HFFc6 (cell line): Measurements from ENCODE around the gene ZNF175. TPM values are rescaled to one million over a fixed set of nuclear protein-coding genes. Genes with fewer than 3 reads are reported as not detected.

ENCODE experiments used
- DNase-seq: peaks from one replicate; pipeline ENCODE4 v3.0.0-alpha.2; 2018
- H3K27ac Mint-ChIP-seq: 2 replicates; pipeline ENCODE4 v1.8.0; 2020; ENCODE audit warnings: mild to moderate bottlenecking, mixed read lengths
- H3K27me3 Mint-ChIP-seq: 2 replicates; pipeline ENCODE4 v1.8.0; 2021; ENCODE audit warnings: mild to moderate bottlenecking, moderate library complexity, mixed read lengths; ENCODE audit not compliant: insufficient read depth
- H3K36me3 Mint-ChIP-seq: 2 replicates; pipeline ENCODE4 v1.8.0; 2021; ENCODE audit warnings: low read depth, mixed read lengths
- H3K4me1 Mint-ChIP-seq: 2 replicates; pipeline ENCODE4 v1.8.0; 2020; ENCODE audit warnings: low read depth, mixed read lengths
- H3K4me3 Mint-ChIP-seq: 2 replicates; pipeline ENCODE4 v1.8.0; 2020; ENCODE audit warnings: mild to moderate bottlenecking, moderate library complexity, mixed read lengths
- H3K9me3 Mint-ChIP-seq: 2 replicates; pipeline ENCODE4 v1.8.0; 2020; ENCODE audit warnings: mild to moderate bottlenecking, mixed read lengths
- total RNA-seq, 6 experiments: library from RNA; stranded (reverse); fragmentation: NEBNext Ultra II Directional; extraction: Animal tissue kit (Norgen Biotek cat#: 25700); gene quantifications; 2 replicates in 1 of 6; 3 replicates in 5 of 6; pipeline ENCODE4 v1.2.3, GENCODE V29; 2021
- TF ChIP-seq, protein P1 (sequence below): fragments of 200-600 bp; sonication (generic); IDR thresholded peaks from 2 replicates; pipeline ENCODE4 v1.5.0; 2021; ENCODE audit warnings: antibody characterized with exemption, mild to moderate bottlenecking

The ZNF175 gene
- total RNA-seq, 6 experiments from 2014 or later = 19.6 to 29.5 (median 21.6) TPM

- H3K27me3 Mint-ChIP-seq = peaks cover 6% of the 10 kb centered on the region
- peaks cover 3% of the 10 kb centered on the region; the same call in 1 of the 2 replicates for H3K36me3 Mint-ChIP-seq
- H3K9me3 Mint-ChIP-seq = peaks cover 9% of the 10 kb centered on the region
- no peak overlapping the region for H3K27ac Mint-ChIP-seq
- DNase-seq = no peak
- no peaks in the 10 kb centered on the region for H3K4me1 Mint-ChIP-seq
- TF ChIP-seq, protein P1, sequence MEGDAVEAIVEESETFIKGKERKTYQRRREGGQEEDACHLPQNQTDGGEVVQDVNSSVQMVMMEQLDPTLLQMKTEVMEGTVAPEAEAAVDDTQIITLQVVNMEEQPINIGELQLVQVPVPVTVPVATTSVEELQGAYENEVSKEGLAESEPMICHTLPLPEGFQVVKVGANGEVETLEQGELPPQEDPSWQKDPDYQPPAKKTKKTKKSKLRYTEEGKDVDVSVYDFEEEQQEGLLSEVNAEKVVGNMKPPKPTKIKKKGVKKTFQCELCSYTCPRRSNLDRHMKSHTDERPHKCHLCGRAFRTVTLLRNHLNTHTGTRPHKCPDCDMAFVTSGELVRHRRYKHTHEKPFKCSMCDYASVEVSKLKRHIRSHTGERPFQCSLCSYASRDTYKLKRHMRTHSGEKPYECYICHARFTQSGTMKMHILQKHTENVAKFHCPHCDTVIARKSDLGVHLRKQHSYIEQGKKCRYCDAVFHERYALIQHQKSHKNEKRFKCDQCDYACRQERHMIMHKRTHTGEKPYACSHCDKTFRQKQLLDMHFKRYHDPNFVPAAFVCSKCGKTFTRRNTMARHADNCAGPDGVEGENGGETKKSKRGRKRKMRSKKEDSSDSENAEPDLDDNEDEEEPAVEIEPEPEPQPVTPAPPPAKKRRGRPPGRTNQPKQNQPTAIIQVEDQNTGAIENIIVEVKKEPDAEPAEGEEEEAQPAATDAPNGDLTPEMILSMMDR = peak; percentile 77
- H3K4me3 Mint-ChIP-seq = no peak overlapping the region
Observed at GRCh38 chr19:51637362-51637978, 66.4 kb downstream of the ZNF175 start.

DNA sequence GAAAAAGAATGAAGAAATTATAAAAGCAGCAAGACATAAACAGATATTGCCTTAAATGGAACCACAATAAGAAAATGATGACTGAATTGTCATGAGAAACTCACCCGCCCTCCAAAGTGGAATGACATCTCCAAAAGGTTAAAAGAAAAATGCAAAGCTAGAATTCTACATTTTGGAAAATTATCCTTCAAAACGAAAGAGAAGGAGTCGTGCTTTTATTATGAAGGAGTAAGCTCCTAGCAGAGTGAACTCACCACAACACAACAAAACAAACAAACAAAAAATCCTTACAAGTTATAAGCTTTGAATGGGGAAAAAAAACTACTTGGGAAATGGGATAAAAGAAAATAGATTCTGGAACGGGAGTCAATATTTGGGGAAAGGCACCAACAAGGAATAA, 68.8 kb downstream of the ZNF175 start:
- H3K36me3 Mint-ChIP-seq = peaks cover 3% of the 10 kb centered on the region; the same call in 1 of the 2 replicates
- DNase-seq = no peak
- no peak overlapping the region for H3K27ac Mint-ChIP-seq
- peaks cover 5% of the 10 kb centered on the region; the same call in 1 of the 2 replicates for H3K4me1 Mint-ChIP-seq
- H3K4me3 Mint-ChIP-seq = no peak overlapping the region
- peaks cover 9% of the 10 kb centered on the region for H3K9me3 Mint-ChIP-seq
- H3K27me3 Mint-ChIP-seq = peaks cover 15% of the 10 kb centered on the region
- TF ChIP-seq, protein P1 = no peak

GRCh38 chr19:51640386-51640785, 69.3 kb downstream of the ZNF175 start:
- Mint-ChIP-seq H3K27me3 (peaks cover 15% of the 10 kb centered on the region), H3K9me3 (peaks cover 9% of the 10 kb centered on the region)
- TF ChIP-seq, protein P1 = no peak

DNA sequence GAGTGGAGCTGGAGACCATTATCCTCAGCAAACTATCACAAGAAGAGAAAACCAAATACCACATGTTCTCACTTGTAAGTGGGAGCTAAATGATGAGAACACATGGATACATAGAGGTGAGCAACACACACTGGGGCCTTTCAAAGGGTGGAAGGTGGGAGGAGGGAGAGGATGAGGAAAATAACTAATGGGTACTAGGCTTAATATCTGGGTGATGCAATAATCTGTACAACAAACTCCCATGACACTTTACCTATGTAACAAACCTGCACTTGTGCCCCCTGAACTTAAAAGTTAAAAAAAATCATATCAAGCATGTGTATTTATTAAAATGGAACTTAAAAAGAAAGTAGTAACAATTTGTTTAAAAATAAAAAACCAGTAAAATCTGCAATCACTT, 70.6 kb downstream of the ZNF175 start:
- no peak overlapping the region for H3K4me3 Mint-ChIP-seq
- peaks cover 6% of the 10 kb centered on the region; the same call in 1 of the 2 replicates for H3K4me1 Mint-ChIP-seq
- TF ChIP-seq, protein P1 = no peak
- no peak overlapping the region for H3K27ac Mint-ChIP-seq
- no peak for DNase-seq
- peaks cover 8% of the 10 kb centered on the region for H3K9me3 Mint-ChIP-seq
- H3K27me3 Mint-ChIP-seq = peaks cover 15% of the 10 kb centered on the region
- H3K36me3 Mint-ChIP-seq = peaks cover 3% of the 10 kb centered on the region; the same call in 1 of the 2 replicates

More at GRCh38 chr19:51640386-51640785, 69.3 kb downstream of the ZNF175 start:
- peaks cover 3% of the 10 kb centered on the region; the same call in 1 of the 2 replicates for H3K36me3 Mint-ChIP-seq
- H3K27ac Mint-ChIP-seq = no peak overlapping the region
- peaks cover 6% of the 10 kb centered on the region; the same call in 1 of the 2 replicates for H3K4me1 Mint-ChIP-seq
- no peak overlapping the region for H3K4me3 Mint-ChIP-seq
- no peak for DNase-seq

Other genes with a start within 250 kb of the ZNF175 start
- gene VSIG10L, start 229.1 kb upstream of the ZNF175 start, total RNA-seq = 1 to 10 TPM in 2 of 6 experiments, under 1 TPM in 4; 0.79 to 1.6 (median 0.89) TPM
- gene ETFB, start 204.9 kb upstream of the ZNF175 start, total RNA-seq = 100 to 1,000 TPM; 109 to 157 (median 132) TPM
- 1 to 10 TPM in 3 of 6 experiments, under 1 TPM in 3; 0.60 to 2.3 (median 0.94) TPM for gene CLDND2, start 202.3 kb upstream of the ZNF175 start, total RNA-seq
- not detected for gene NKG7, start 198.6 kb upstream of the ZNF175 start, total RNA-seq
- not detected for gene LIM2, start 183.3 kb upstream of the ZNF175 start, total RNA-seq
- gene C19orf84, start 180.7 kb upstream of the ZNF175 start, total RNA-seq = not detected
- not detected for gene SIGLEC10, start 153.6 kb upstream of the ZNF175 start, total RNA-seq
- gene SIGLEC8, start 112.8 kb upstream of the ZNF175 start, total RNA-seq = not detected
- gene CEACAM18, start 92.7 kb upstream of the ZNF175 start, total RNA-seq = not detected
- not detected for gene SIGLEC12, start 69.5 kb upstream of the ZNF175 start, total RNA-seq
- not detected for gene SIGLEC6, start 39.6 kb upstream of the ZNF175 start, total RNA-seq
- gene SIGLEC5, start 59.1 kb downstream of the ZNF175 start, total RNA-seq = not detected
- gene SIGLEC14, start 75.5 kb downstream of the ZNF175 start, total RNA-seq = not detected
- 10 to 100 TPM; 12.2 to 14.9 (median 13.3) TPM for gene SPACA6, start 122.0 kb downstream of the ZNF175 start, total RNA-seq
- gene HAS1, start 152.7 kb downstream of the ZNF175 start, total RNA-seq = not detected
- gene FPR1, start 180.6 kb downstream of the ZNF175 start, total RNA-seq = under 1 TPM in 5 of 6 experiments, not detected in 1; 0.26 to 0.53 (median 0.34) TPM
- gene FPR2, start 189.9 kb downstream of the ZNF175 start, total RNA-seq = not detected
- not detected for gene FPR3, start 223.9 kb downstream of the ZNF175 start, total RNA-seq